SIG-M5 treated with dmso at 0.1 percent for 504 hours (cell line): Measurements from ENCODE around the gene TEX10.
A peak's percentile ranks its signal among the peaks of the same experiment; 100 is the strongest.
"Not testable (repeated sequence)": the region's sequence is repeated elsewhere in the genome, so short reads cannot be mapped to it uniquely, and the experiment has no call there.

Experiments
- DNase-seq: peaks from one replicate; lab custom pipeline; 2025; ENCODE audit not compliant: unreplicated experiment; lab: John Stamatoyannopoulos, UW

TEX10 gene

DNA sequence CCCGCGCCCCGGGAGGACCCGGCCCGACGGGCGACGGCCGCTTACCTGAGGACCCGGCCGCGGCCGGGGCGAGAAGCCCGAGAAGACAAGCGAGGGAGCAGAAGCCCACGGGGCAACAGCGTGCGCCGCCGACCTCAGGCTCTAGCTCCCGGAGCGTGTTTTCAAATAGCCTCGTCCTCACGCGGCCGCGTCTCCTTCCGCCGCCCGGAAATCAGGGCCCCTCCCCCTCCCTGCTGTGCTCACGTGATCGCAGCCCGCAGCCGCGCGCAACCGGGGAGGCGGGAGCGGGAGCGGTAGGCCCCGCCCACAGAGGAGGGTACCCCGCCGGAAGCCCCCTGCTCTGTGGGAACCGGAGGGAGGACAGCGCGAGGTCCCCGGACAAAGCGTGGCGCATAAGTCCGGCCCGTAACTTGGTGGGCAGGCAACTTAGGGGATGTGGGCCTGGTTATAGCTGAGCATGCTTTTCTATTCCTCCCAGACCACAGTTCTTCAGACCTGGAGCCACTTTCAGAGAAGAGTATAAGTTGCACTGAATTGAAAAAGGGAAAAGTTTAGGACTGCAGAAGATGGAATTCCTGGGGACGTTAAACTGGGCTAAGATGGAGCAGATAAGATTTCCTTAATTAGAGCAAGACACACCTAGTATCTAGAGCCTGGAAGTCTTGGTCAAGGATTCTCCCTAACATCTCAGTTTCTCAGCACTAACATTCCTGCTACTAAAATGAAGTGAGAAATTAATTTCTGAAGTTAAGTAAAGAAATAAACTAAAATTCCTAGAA, at the start of gene TEX10:
TEX10 (minus strand) TSS at position 216 of the 779 bp plus-strand sequence. CDS start 3,579 bp downstream, outside the sequence.
- DNase-seq: peak; percentile 79

DNA sequence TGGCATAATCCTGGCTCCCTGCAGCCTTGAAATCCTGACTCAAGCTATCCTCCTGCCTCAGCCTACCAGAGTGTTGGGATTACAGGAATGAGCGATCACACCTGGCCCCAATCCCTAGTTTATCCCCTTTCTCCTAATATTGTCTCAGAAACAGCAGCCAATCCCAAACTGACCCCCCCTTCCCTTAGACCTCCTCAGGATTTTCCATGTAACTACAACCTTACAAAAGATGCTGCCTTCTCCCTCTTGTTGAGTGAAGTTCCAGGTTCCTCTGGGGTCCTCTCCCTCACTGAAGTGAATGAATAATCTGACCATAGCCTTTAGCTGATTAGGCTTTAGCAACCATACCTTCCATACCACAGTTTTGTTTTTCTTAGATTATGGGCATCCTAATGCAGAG, 48.3 kb upstream of the TEX10 start:
- no peak for DNase-seq

DNA sequence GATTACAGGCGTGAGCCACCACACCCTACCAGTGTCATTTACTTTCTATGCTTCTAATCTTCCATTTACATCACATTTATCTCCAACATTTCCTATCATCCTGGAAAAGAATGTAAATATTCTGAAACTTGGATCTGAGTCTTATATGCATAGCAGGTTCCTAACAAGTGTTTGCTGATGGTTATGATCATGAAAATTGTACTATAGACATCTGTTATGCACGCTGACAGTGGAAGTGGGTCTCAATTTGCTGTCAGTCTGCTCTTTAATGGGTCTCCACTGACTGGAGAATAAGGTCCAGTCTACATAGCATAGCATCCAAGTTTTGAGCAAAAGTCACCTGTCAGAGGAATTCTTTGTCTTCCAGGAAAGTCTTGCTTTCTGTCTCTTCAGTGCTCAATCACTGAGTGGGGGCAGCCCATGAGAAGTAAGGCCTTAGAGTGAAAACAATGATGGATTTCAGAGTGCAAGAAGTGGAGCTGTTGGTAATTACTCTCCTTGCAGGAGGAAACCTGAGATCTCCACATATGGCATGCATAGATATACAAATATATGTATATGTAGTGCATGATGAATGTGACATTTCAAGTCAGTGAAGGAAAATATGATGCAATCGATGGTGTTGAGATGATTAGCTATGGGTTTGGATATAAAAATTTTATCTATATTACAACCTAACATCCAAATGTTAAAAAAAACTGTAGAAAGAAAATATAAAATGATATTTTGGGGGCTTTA, 45.0 kb upstream of the TEX10 start:
- DNase-seq: no peak

DNA sequence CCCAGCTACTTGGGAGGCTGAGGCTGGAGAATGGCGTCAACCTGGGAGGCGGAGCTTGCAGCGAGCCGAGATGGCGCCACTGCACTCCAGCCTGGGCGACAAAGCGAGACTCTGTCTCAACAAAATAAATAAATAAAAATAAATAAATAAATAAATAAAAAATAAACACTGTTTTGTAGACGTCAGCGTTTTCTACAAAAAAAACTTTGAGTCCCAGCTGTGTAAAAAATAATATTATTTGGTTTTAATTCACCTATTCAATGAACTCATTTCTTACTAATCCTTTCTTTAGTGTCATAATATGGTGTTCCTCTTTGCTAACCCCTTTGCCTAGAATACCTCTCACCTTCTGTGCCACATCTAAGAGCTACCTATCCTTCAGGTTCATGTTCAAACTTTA, 44.0 kb upstream of the TEX10 start:
- no peak for DNase-seq

DNA sequence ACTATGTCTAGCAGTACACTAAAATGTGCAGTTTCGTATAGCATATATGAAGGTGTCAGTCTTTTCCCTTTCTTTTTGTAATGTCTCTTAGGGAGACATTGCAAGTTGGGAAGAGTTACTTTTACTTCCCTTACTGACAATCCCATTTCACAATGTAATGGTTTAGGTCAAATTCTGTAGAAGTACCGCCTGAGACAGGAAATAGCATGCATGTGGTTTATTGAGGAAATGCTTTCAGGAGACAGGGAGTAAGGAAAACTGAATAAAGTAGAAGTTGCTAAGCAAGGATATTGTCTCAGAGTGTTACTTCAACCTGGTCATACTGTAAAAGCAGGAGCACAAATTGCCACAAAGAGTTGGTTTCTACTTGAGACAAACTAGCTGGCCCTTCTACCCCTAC, 42.1 kb upstream of the TEX10 start:
- DNase-seq: no peak

DNA sequence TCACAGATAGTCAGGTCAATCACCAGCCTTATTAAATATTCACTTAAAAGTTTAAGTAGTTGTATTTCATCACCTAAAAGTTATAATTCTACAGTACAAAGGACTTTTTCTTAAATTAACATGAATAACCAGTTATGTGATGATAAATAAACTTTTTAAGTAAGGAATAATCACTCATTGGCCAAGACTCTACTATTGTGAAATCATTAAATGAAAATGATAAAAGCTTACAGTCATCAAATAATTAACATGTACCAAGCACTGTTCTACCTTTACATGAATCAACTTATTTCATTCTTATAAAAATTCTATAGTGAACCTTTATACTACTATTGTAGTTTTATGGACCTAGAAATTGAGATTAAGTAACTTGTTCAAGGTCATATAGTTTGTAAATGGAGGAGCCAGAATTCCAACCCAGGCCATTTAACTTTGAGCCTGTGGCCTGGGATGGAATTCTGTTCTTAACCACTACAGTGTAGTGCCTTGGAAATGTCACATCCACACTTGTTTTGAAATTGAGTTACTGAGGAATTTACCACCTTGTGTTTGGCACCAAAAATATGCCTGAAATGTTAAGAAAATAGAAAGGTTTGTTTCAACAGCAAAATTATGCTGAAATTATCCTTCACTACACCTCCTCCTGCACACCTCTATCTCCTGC, 41.4 kb upstream of the TEX10 start:
- no peak for DNase-seq

DNA sequence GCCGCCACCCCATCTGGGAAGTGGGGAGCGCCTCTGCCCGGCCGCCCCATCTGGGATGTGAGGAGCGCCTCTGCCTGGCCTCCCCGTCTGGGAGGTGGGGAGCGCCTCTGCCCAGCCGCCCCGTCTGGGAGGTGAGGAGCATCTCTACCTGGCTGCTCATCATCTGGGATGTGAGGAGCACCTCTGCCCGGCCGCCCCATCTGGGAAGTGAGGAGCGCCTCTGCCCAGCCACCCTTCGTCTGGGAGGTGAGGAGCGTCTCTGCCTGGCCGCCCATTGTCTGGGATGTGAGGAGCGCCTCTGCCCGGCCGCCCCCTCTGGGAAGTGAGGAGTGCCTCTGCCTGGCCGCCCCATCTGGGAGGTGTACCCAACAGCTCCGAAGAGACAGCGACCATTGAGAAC, 40.2 kb upstream of the TEX10 start:
- not testable (repeated sequence) for DNase-seq

DNA sequence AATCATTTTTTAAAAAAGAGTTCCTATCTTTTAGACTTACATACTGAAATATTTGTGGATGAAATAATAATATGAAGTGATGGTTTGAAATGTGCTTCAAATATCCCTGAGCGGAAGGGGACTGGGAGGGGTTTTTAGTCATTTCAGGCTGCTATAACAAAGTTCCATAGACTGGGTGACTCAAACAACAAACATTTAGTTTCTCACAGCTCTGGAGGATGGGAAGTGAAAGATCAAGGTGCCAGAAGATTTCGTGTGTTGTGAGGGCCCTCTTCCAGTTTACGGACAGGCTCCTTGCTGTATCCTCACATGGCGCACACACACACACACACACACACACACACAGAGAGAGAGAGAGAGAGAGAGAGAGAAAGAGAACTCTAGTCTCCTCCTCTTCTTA, 27.1 kb upstream of the TEX10 start:
- no peak for DNase-seq

DNA sequence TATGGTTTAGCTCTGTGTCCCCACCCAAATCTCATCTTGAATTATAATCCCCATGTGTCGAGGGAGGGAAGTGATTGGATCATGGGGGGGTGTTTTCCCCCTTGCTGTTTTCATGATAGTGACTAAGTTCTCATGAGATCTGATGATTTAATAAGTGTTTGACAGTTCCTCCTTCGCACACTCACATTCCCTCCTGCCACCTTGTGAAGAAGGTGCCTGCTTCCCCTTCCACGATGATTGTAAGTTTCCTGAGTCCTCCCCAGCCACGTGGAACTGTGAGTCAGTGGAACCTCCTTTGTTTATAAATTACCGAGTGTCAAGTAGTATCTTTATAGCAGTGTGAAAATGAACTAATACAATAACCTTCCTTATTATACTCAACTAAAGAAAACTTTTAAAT, 24.3 kb upstream of the TEX10 start:
- no peak for DNase-seq

DNA sequence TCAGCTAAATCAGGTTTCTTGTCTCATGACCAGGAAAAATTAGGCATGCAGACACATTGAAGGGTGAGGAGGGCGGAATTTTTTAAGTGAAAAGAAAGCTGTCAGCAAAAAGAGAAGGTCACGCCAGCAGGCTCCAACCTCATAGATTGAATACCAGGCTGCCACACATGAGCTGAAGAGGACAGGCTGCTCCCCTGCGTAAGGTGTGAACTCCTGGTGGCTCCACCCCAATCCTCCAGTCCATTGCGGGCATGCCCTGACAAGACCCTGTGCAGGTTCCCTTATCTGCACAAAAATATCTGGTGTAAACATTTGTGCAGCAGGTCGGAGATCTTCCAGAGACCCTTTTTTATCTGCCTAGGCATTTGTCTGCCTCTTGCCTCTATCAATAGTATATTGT, 22.9 kb upstream of the TEX10 start:
- no peak for DNase-seq

DNA sequence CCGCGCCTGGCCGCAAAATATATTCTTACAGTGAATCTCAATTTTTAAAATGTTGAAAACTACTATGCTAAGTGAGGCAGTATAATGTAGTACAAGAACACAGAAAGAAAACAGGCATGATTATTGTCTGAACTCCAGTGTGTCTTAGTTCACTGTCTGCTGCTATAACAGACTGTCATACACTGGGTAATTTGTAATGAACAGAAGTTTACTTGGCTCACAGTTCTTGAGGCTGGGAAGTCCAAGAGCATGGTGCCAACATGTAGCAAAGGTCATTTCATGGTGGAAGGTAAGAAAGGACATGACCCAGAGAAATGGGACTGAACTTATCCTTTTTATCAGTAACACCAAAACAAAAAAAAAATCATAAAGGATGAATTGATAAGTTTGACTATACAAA, 19.9 kb upstream of the TEX10 start:
- DNase-seq: no peak

DNA sequence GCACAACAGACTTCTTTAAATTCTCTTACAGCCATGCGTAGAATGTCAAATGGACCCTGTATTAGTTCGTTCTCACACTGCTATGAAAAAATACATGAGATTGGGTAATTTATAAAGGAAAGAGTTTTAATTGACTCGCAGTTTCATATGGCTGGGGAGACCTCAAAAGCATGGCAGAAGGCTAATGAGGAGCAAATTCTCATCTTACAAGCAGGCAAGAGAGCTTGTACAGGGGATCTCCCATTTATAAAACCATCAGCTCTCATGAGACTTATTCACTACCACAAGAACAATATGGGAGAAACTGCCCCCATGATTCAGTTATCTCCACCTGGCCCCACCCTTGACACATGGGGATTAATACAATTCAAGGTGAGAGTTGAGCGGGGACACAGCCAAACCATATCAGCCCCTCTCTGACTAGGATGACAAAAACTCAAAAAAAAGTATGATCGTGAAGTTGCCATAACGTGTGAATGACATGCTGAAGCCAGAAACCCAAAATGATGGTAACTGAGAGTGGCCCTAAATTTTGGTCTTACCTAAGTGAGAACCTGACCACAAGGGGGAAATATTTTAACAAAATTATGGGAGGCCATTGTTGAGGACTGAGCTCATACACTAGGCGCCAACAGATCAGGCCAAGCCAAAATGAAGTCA, 17.5 kb upstream of the TEX10 start:
- DNase-seq: no peak

DNA sequence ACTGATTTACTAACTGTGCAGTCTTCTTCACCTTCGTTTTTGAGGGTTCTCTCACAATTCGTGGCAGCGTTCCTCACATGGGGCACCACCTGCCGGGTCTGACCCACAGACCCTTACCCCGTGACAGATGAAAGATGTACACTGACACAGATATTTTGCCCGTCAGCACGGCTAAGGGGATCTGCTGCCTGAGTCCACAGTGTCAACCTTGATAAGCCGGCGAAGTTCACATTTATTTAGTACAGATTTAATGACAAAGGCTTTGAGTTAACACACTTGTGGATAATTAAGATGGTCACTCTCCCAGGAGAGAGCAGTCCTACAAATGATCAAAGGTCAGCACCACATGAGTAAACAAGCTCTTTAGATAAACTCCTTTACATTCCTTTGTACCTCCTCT, 15.9 kb upstream of the TEX10 start:
- DNase-seq: no peak

DNA sequence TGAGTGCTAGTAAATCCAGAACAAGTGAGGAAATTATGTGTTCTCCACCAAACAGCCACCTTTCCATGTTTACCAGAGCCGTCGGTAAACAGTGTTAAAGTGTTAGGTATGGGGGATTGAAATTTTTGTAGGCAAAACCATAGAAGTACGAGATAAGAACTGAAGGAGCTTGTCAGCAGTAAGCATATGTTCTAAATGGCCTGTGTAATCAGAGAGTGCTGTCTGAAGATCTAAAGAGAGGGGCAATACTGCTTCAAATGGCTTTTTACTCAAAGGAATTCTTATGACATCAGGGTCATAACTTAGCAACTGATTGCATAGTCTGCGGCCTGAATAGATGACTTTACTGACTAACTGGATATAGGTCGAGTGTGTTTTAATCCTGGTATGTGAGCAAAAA, 13.4 kb upstream of the TEX10 start:
- no peak for DNase-seq

DNA sequence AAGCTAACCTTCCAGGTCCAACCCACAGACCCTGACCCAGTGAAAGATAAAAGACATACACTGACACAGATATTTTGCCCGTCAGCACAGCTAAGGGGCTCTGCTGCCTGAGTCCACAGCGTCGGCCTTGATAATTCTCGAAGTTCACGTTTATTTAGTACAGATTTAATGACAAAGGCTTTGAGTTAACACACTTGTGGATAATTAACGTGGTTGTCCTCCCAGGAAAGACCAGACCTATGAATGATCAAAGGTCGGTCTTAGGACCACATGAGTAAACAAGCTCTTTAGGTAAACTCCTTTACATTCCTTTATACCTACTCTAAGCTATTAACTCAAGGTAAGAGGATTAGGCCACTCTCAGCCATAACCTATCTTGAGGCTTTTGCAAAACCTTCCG, 11.3 kb upstream of the TEX10 start:
- DNase-seq: no peak

DNA sequence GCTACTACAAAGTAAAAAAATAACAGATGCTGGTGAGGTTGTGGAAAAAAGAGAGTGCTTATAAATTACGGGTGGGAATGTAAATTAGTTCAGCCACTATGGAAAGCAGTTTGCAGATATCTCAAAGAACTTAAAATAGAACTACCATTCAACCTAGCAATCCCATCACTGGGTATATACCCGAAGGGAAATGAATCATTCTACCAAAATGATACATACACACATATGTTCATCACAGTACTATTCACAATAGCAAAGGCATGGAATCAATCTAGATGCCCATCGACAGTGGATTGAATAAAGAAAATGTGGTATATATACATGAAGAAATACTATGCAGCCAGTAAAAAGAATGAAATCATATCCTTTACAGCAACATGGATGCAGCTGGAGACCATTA, 6.3 kb upstream of the TEX10 start:
- DNase-seq: no peak

DNA sequence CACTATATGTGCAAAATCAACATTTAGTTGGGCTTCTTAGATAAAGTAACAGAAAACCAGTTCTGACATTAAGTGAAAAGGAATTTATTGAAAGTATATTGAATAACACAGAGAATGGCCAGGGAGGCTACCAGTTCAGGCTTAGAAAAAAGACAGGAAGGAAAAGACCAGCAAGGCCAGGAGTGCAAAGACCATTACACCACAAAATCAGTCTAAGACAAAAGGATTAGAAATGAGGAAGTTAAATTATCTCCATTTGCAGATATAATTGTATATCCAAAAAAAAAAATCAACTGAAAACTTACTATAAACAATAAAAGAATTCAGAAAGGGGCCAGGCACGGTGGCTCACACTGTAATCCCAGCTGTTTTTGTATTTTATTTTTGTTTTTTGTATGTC, 4.8 kb upstream of the TEX10 start:
- DNase-seq: no peak

DNA sequence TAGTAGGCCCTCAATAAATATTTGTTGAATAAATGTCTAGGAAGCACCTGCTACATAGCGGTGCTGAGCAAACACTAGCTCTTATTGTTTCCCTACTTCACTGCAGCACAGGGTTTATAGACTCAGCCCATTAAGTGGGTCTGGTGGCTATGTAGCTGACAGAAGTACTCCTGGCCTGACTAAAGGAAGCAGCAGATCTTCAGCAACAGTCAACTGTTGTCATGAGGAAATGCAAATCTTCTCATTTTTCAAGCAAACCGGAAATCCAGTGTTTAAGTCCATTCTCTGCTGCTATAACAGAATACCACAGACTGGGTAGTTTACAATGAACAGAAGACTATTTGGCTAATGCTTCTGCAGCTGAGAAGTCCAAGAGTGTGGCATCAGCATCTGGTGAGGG, 2.8 kb upstream of the TEX10 start:
- peak; percentile 8 for DNase-seq

DNA sequence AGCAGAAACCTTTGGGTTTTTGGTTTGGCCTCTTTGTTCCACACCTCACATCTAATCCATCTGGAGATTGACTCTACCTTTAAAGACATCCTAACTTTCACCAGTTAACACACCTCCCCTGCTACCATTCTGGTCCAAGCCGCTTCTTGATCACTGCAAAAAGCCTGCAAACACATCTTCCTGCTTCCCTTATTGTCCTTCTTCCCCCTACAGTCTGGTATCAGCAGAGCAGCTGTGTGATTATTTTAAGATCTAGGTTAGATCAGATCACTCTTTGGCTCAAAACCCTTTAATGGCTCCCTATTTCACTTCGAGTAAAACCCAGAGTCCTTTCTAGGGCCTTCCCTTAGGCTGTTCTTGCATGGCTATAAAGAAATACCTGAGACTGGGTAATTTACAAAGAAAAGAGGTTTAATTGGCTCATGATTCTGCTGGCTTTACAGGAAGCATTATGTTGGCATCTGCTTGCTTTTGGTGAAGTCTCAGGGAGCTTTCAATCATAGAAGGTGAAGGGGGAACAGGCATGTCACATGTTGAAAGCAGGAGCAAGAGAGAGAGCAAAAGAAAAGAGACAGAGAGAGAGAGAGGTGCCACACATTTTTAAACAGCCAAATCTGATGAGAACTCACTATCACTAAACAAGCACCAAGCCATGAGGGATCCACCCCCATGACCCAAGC, 1.5 kb upstream of the TEX10 start:
- DNase-seq: peak; percentile 15

DNA sequence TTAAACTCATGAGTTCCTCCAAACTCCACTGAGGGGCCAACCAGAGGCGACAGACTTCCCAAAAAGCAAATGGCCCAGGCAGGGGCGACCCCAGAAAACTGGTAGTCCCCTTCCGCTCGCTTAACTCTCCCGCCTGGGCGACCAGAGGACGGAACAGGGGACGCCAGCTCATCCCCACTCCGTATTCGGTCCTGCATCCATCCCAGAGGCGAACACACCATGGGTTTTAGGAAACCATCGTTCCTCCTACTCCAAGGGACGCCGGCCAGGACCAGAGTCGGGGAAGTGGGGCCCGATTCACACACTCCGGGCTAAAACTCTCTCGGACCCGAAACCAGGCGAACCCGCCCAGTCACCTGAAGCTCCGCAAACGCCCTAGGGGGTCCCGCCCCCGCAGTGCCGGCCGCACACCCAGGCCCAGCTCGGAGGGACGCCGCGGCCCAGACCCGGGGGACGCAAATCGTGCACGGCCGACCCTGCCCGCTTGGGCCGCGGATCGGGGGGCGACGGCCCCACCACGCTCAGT, 478 bp downstream of the TEX10 start:
- peak; percentile 35 for DNase-seq

DNA sequence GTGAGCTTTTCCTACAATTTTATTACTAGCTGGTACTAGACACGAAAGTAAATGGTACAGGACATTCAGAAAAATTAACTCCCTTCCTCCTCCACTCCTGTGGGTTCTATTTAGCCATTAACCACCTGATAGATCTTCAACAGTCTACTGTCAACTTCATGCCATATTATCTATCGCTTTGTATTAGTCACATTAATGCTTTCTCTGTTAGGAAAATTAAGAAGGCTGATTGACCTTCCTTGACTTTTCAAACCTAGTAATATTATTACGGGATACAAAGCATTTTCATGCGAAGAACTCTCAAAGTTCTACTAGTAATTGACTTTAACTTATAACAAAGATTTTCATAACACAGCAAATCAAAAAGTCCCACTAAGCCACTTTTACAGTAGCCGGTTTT, 1.2 kb downstream of the TEX10 start:
- no peak for DNase-seq
